GM19043 (cell line): ENCODE results near the gene TNFSF12.
"Not testable (repeated sequence)": the region's sequence is repeated elsewhere in the genome, so short reads cannot be mapped to it uniquely, and the experiment has no call there.

ENCODE experiments used
- ATAC-seq: cut with Tn5 transposase; IDR thresholded peaks from one replicate; pipeline ENCODE4 v1.9.1; 2021; ENCODE audit warnings: low read depth; ENCODE audit not compliant: unreplicated experiment

Gene TNFSF12

DNA sequence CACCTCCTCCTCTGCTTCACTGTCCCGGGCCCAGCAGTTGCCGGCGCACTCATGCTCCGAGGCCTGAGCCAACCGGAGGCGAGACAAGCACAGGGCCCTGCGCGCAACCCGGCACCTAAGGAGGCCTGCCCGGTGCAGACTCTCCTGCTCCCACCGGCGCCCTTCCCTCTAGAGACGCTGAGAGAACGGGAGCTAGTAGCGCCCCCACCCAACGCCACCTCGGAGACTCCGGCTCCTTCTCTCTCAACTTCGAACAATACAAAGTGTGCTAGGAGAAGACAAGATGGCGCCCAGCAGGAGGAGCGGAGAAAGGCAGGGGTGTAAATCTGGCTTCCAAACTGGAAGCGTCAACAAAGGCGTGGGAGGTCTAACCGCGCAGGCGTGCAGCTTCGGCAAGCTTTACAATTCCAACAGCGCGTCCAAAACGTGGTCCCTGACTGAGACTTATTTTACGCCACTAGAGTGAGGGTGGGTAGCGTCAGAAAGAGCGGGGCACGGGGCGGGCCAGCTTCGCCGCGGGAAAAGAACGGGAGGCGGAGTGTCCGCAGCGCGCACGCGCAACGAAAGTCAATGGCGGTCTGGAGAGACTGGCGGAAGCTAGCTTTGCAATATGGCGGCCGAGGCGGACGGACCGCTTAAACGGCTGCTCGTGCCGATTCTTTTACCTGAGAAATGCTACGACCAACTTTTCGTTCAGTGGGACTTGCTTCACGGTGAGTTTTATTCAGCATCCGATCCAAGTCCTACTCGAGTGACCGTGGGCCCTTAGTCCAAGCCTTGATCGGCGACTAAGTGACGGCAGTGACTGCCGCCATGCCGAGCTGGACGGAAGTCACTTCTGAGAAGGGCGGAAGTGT is 34.6 kb downstream of the TNFSF12 start, which contains the start of gene MPDU1:
Gene MPDU1, plus strand, starts transcription at position 600 of the 857 bp plus-strand sequence. Its CDS starts 11 bp downstream, at position 611.
- peak; percentile 54 for ATAC-seq

DNA sequence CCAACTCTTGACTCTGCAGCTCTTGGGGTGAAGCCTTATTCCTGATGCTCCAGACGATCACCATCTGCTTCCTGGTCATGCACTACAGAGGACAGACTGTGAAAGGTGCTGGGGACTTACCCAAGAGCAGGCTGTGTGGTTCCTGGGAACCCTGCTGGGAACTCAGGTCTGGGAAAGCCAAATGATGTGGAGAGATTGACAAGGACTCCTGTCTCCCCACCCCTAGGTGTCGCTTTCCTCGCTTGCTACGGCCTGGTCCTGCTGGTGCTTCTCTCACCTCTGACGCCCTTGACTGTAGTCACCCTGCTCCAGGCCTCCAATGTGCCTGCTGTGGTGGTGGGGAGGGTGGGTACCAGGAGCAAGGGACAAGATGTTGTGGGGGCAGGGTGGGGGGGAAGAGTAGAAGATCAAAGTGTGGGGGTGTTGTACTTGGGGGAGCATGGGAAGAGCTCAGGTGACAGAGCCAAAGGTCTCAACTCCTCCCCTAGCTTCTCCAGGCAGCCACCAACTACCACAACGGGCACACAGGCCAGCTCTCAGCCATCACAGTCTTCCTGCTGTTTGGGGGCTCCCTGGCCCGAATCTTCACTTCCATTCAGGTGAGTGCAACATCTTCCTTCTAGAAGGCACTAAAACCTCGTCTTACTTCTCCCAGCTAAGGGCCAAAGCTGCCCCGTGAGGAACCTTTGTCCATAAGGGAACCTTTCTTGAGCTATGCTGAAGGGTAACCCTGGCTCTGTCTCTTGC is 38.0 kb downstream of the TNFSF12 start:
- ATAC-seq, result no peak

DNA sequence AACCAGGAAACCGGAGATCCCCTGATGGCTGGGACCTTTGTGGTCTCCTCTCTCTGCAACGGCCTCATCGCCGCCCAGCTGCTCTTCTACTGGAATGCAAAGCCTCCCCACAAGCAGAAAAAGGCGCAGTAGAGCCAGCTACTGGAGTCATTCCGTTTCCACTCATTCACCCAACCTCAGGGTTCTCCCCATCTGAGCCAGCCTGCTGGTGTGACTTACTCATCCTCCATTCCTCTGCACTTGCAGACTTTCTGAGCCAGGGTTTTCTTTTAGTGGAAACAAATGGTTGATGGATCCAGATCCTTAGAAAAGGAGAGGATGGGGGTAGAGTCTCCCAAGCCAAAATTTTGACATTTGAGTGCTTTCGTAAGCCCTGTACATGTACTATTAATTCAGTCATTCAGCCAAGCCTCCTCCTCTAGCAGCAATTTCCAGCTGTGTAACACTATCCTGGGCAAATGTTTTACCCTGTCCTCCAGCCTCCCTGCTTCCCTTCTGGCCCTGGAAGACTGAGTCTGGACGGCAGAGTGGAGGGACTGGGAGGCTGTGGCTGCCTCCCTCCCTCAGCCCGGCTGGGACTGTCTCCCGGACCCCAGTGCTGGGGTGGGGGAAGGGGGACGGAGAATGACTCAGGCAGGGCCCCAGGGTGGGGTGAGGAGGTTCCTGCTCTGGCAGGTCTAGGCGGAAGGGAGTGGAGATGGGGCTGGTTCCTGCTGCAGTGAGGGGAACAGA is 38.7 kb downstream of the TNFSF12 start:
- ATAC-seq, result no peak

DNA sequence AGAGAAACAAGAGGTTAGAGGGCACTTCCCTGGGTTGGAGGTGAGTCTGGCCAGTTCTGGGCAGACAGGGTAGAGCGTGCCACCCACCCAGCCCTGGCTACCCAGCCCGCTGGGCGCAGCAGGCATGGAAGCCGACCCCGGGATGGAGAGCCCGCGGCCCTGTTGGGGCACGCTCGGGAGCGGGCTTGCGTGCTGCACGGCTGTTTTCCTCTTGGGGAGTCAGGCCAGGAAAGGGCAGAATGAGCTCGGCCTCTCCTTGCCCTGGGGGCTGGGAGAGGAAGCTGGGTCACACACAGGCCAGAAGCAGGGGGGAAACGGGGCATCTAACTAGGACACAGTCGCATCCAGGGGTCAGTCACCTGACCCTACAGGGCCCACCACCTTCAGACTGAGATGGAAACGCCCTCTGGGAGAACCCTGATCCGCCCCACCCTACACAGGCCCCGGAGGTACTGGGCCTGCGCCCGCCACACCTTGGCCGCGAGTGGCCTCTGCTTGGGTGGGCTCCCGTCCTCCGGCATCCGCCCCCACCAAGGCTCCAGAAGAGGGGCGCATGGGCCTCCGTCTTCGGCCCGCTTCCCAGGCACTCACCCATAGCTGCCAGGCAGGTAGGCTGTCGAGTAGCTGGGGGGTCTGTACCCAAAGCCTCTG is 39.8 kb downstream of the TNFSF12 start:
- no peak for ATAC-seq

DNA sequence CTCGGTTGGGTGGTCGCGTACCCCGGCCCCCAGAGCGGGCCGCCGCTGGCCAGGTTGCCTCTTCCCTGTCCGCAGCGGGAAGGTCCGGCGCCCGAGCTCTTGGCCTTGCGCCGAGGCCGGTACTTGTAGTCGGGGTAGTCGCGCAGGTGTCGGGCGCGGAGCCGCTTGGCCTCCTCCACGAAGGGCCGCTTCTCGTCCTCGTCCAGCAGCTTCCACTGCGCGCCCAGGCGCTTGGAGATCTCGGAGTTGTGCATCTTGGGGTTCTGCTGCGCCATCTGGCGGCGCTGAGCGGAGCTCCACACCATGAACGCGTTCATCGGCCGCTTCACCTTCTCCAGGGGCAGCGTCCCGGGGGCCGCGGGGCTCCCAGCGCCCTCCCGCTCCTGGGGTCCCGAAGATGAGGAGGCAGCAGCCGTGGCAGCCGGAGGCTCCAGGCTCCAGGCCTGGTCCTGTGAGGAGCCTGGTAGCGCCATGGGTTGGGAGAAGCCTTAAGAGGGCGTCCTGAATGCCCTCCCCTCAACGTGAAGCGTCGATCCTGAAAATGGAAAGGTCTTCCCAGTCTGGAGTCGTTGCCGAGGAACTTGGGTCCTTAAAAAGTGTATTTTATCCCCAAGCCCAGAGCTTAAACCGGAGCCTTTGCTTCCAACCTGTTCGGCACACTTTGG is 40.5 kb downstream of the TNFSF12 start:
- ATAC-seq, result no peak

DNA sequence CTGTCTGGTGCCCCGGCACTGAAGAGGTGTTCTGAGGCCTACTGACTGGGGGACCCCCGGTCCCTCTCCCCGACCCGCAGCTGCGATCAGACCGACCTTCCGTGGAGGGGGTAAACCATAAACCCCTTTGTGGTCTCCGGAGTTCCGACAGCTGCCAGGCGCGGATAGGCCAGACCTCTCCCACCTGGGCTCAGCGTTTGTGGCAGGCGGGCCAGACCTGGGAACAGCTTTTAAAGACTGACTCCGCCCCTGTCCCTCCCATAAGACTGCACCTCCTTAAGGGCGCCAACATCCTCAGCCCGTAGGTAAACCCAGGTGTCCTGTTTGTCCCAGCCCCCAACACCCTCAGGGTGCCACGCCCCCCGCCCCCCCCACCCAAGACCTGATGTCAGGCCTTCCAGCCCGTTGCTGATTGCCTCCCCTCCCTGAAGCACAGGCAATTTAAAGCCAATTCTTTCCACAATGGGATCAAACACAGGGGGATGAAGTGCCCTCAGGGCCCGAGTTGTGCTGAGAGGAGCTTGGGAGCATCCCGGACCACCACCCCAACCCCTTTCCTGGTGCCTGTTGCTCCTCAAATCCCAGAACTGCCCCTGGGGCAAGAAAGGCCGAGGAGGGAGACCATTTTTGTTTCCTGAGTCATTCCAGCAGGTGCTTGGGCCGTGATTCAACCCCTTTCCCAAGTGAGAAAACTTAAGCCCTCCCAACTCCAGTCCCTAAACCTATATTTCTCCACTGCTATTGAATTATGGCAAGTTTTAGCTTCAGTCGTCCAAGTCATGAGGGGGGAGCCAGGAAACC is 41.2 kb downstream of the TNFSF12 start, which contains the start of gene SOX15:
Gene SOX15, minus strand, starts transcription at position 204 of the 801 bp plus-strand sequence. CDS start 418 bp downstream, outside the sequence.
- no peak for ATAC-seq

DNA sequence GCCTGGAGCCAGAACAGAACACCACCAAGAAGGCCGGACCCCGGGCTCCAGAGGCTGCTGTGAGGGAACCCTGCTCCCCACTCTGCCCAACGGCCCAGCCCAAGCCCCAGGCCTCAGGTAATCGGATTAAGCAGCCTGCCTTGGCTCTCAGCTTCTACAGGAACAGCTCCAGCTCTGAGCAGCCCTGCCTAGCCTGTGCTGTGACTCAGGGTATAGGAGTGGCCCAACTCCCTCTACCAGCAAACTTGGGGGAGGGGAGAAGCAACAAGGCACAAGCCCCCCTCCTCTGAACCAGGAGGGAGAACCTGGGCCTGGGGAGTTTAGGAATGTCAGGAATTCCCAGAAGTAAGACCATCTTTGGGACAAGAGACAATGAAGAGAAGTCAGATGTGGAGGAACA is 41.9 kb downstream of the TNFSF12 start:
- ATAC-seq, result no peak

DNA sequence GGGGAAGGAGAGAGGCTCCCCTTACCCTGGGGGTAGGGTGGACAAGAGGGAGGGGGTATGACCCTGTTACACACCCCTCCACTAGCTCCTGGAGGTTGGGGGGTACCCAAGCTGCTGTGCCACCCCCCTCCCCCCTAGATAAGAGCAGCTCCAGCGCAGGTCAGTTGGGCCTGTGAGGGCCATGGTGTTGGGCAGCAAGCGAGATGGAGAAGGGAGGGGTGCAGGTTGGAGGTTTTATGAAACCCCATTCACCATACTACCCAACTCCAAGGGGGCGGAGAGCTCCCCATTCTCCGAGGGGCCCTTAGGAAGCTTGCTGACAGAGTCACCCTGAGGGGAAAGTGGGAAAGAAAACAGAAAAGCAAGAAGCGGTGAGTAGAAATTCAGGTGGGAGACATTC is 42.7 kb downstream of the TNFSF12 start:
- no peak for ATAC-seq

DNA sequence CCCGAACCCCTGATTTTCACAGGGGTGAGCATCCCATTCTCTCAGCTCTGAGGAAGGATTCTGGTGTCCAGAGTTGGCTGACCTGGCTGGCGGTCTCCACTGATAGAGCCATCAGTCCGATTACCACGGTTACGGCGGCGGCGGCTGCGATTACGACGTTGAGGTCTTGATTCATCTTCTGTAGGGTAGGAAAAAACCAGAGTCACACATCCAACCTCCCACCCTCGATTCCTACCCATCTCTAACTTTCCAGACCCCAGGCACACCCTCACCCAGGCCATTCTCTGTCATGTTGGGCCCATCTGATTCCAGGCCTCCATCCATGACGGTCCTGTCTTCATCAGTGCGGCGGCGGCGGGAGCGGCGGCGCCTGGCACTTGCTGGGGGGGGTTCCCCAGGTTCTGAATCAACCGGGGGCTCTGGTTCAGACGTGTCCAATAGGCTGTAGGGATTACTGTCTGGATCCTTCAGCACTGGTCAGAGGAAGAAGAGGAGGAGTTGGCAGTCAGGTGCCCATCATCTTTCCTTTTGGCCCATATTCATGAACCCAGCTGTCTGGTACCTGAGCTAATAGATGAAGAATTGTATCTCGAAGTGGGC is 43.7 kb downstream of the TNFSF12 start:
- ATAC-seq, result no peak

DNA sequence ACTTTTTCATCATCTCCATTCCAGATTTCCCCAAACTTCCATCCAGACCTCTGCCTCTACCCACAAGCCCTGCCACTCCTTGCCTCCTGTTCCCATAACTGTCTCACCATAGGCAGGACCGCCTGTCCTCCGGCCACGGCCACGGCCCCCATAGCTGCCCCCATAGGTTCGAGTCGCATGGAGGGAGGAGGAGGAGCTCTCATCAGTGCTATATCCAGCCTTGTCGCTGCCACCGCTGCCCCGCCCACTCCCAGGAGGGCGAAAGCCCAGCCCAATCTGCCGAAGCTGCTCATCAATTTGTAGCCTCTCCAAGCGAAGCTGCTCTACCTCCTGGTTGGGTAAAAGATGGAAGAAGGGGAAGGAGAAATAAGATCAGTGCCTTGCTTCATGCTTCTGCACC is 44.4 kb downstream of the TNFSF12 start:
- ATAC-seq, result no peak

DNA sequence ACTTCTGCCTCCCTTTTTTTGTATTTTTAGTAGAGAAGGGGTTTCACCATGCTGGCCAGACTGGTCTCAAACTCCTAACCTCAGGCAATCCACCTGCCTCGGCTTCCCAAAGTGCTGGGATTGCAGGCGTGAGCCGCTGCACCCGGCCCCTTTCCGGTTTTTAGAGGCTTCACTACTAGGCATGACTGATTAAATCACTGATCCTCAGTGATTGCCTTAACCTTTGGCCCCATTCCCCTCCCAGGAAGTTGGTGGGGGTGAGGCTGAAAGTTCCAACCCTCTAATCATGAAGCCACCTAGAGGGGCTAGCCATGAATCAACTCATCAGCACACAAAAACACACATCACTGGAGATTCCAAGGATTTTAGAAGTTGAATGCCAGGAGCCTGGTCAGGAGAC is 48.7 kb downstream of the TNFSF12 start:
- not testable (repeated sequence) for ATAC-seq

DNA sequence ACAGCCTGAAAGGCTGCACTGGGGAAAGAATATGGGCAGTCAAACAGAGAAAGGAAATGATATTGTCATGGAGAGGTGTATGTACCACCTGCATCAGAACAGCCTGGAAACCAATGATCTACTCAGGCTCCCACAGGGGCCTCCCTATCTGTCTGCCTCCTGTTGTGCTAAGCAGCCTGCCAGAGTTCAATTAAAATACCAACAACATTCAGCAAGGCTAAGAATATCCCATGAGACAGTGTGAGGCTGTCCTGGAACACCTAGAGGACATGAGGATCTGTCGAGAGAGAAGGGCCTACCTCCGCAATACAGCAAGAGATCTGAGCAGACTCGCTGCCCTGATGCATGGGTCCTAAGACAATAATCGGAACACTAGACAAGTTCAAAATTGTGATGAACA is 57.4 kb downstream of the TNFSF12 start:
- no peak for ATAC-seq
